IMR-90 (cell line): ENCODE measurements around the gene LIPI. TPM values are rescaled to one million over a fixed set of nuclear protein-coding genes. Genes with fewer than 3 reads are reported as not detected.

ENCODE experiments used
- ATAC-seq: fragments of 200-7000 bp; cut with Tn5 transposase; 2 replicates; pipeline ENCODE4 v1.9.1; 2020; ENCODE audit warnings: low read depth, mild to moderate bottlenecking, moderate library complexity
- BruUV-seq: library from RNA; stranded (reverse); fragments of 400-500 nt; replicated peaks from 2 replicates; lab custom pipeline; 2021; lab: Mats Ljungman, UMichigan
- CTCF ChIA-PET: fragments of 300-600 bp; formaldehyde crosslinking; extraction: SDS; loops from one replicate; lab custom pipeline; 2021; ENCODE audit warnings: antibody characterized with exemption; lab: Yijun Ruan, JAX
- POLR2A ChIA-PET: fragments of 300-600 bp; sonication (Branson Sonifier 250); formaldehyde crosslinking; loops from one replicate; lab custom pipeline; 2022; ENCODE audit warnings: antibody characterized with exemption; ENCODE audit not compliant: unreplicated experiment; lab: Charles Lee
- DNase-seq: peaks from one replicate; pipeline ENCODE4 v3.0.0; 2013
- H2AFZ ChIP-seq: replicated peaks from 2 replicates; pipeline ENCODE3; 2013; ENCODE audit warnings: low read length, mild to moderate bottlenecking; ENCODE audit not compliant: poor library complexity
- H2AK5ac ChIP-seq: 2 replicates; pipeline ENCODE4 v1.6.1; 2013; ENCODE audit warnings: low read depth, low read length, inconsistent platforms
- H2AK9ac ChIP-seq: replicated peaks from 2 replicates; pipeline ENCODE3; 2013; ENCODE audit warnings: mild to moderate bottlenecking, low read depth, low read length, moderate library complexity; ENCODE audit not compliant: poor library complexity
- H2BK120ac ChIP-seq: 2 replicates; pipeline ENCODE4 v1.6.1; 2013; ENCODE audit warnings: low read depth, low read length, inconsistent platforms
- H2BK15ac ChIP-seq: 3 replicates; pipeline ENCODE4 v1.6.1; 2013; ENCODE audit warnings: low read depth, low read length, inconsistent platforms
- H2BK20ac ChIP-seq: 2 replicates; pipeline ENCODE4 v1.6.1; 2013; ENCODE audit warnings: low read depth, mild to moderate bottlenecking, inconsistent platforms, low read length, moderate library complexity
- H2BK5ac ChIP-seq: 2 replicates; pipeline ENCODE4 v1.6.1; 2013; ENCODE audit warnings: mild to moderate bottlenecking, low read depth, low read length, inconsistent platforms; ENCODE audit not compliant: poor library complexity, severe bottlenecking
- H3K14ac ChIP-seq: replicated peaks from 2 replicates; pipeline ENCODE4 v1.6.1; 2013; ENCODE audit warnings: low read depth, low read length, inconsistent platforms
- H3K18ac ChIP-seq: 2 replicates; pipeline ENCODE4 v1.6.1; 2013; ENCODE audit warnings: low read depth, low read length, control low read depth
- H3K23ac ChIP-seq: 2 replicates; pipeline ENCODE4 v1.6.1; 2013; ENCODE audit warnings: low read depth, low read length, inconsistent platforms
- H3K27ac ChIP-seq: 2 replicates; pipeline ENCODE4 v1.5.1; 2013; ENCODE audit warnings: mild to moderate bottlenecking, control low read depth, low read length; ENCODE audit not compliant: insufficient read depth
- H3K27me3 ChIP-seq: 2 replicates; pipeline ENCODE4 v1.6.1; 2013; ENCODE audit warnings: low read length; ENCODE audit not compliant: control insufficient read depth, insufficient read depth
- H3K36me3 ChIP-seq: 2 replicates; pipeline ENCODE4 v1.6.1; 2013; ENCODE audit warnings: low read length, mixed read lengths; ENCODE audit not compliant: control insufficient read depth, insufficient read depth
- H3K4ac ChIP-seq: 2 replicates; pipeline ENCODE4 v1.6.1; 2013; ENCODE audit warnings: low read depth, low read length, inconsistent platforms
- H3K4me1 ChIP-seq: 2 replicates; pipeline ENCODE4 v1.6.1; 2013; ENCODE audit warnings: low read length, mixed read lengths; ENCODE audit not compliant: control insufficient read depth, insufficient read depth
- H3K4me2 ChIP-seq: 2 replicates; pipeline ENCODE4 v1.6.1; 2013; ENCODE audit warnings: low read depth, mild to moderate bottlenecking, control low read depth, low read length, moderate library complexity
- H3K4me3 ChIP-seq: 2 replicates; pipeline ENCODE4 v1.5.1; 2013; ENCODE audit warnings: low read depth, mild to moderate bottlenecking, control low read depth, low read length, moderate library complexity; ENCODE audit not compliant: insufficient read depth
- H3K56ac ChIP-seq: 2 replicates; pipeline ENCODE4 v1.6.1; 2013; ENCODE audit warnings: low read length, inconsistent platforms; ENCODE audit not compliant: insufficient read depth; ENCODE audit errors: extremely low read depth
- H3K79me1 ChIP-seq, 2 experiments: 2 replicates each; pipeline ENCODE4 v1.6.1; 2013; ENCODE audit warnings: low read length in 2 of 2, inconsistent platforms in 1 of 2, low read depth in 1 of 2
- H3K9ac ChIP-seq: 2 replicates; pipeline ENCODE4 v1.6.1; 2013; ENCODE audit warnings: low read depth, low read length, control low read depth
- H3K9me1 ChIP-seq: 2 replicates; pipeline ENCODE4 v1.6.1; 2013; ENCODE audit warnings: low read length, inconsistent platforms; ENCODE audit not compliant: insufficient read depth
- H3K9me3 ChIP-seq: 2 replicates; pipeline ENCODE4 v1.6.1; 2013; ENCODE audit warnings: low read length; ENCODE audit not compliant: control insufficient read depth, insufficient read depth
- H4K20me1 ChIP-seq: 2 replicates; pipeline ENCODE4 v1.6.1; 2013; ENCODE audit warnings: low read length, inconsistent platforms; ENCODE audit not compliant: insufficient read depth
- H4K5ac ChIP-seq: 2 replicates; pipeline ENCODE4 v1.6.1; 2013; ENCODE audit warnings: mild to moderate bottlenecking, low read depth, low read length, control low read depth
- H4K8ac ChIP-seq, 2 experiments: 2 replicates each; pipeline ENCODE4 v1.6.1; 2013; ENCODE audit warnings: low read depth in 2 of 2, low read length in 2 of 2, control low read depth in 1 of 2, inconsistent platforms in 1 of 2
- H4K91ac ChIP-seq: 2 replicates; pipeline ENCODE4 v1.6.1; 2013; ENCODE audit warnings: low read depth, low read length, inconsistent platforms; ENCODE audit not compliant: insufficient read depth
- BHLHE40 ChIP-seq: fragments of 150-350 bp; IDR thresholded peaks from 2 replicates; pipeline ENCODE4 v1.6.1; 2016; ENCODE audit warnings: mild to moderate bottlenecking, low read depth, low read length
- CEBPB ChIP-seq: IDR thresholded peaks from 2 replicates; pipeline ENCODE4 v1.6.1; 2012; ENCODE audit warnings: low read depth, low read length, improper control_type of control experiment
- FOS ChIP-seq: fragments of 150-350 bp; IDR thresholded peaks from 2 replicates; pipeline ENCODE4 v1.6.1; 2016; ENCODE audit warnings: low read depth, low read length
- MAFK ChIP-seq: IDR thresholded peaks from 2 replicates; pipeline ENCODE4 v1.6.1; 2012; ENCODE audit warnings: low read depth, low read length, improper control_type of control experiment
- MAZ ChIP-seq: IDR thresholded peaks from 2 replicates; pipeline ENCODE4 v1.6.1; 2012; ENCODE audit warnings: low read depth, mild to moderate bottlenecking, low read length, improper control_type of control experiment, moderate library complexity, borderline replicate concordance
- MXI1 ChIP-seq: IDR thresholded peaks from 2 replicates; pipeline ENCODE4 v1.6.1; 2012; ENCODE audit warnings: low read depth, mild to moderate bottlenecking, low read length, moderate library complexity, borderline replicate concordance
- POLR2A ChIP-seq: IDR thresholded peaks from 2 replicates; pipeline ENCODE4 v1.6.1; 2012; ENCODE audit warnings: mild to moderate bottlenecking, low read depth, low read length
- RCOR1 ChIP-seq: IDR thresholded peaks from 2 replicates; pipeline ENCODE4 v1.6.1; 2012; ENCODE audit warnings: mild to moderate bottlenecking, low read length, improper control_type of control experiment; ENCODE audit not compliant: insufficient replicate concordance
- RFX5 ChIP-seq: IDR thresholded peaks from 2 replicates; pipeline ENCODE4 v1.8.0; 2012; ENCODE audit warnings: low read depth, mild to moderate bottlenecking, low read length, moderate library complexity
- SMC3 ChIP-seq: fragments of 150-350 bp; IDR thresholded peaks from 2 replicates; pipeline ENCODE4 v1.6.1; 2016; ENCODE audit warnings: low read depth, mild to moderate bottlenecking, antibody characterized with exemption, low read length, moderate library complexity
- WGBS, 2 experiments: methylation state at CpG; one replicate each; pipeline versions ENCODE4 v1.1.5 to v1.1.7; 2013; ENCODE audit warnings: missing lambda C conversion rate in 2 of 2; ENCODE audit not compliant: insufficient read length in 1 of 2; ENCODE audit errors: extremely low coverage in 2 of 2; 5-methylcytosine and 5-hydroxymethylcytosine counted together
- dilution Hi-C: fragments of 300-500 bp; cut with HindIII; formaldehyde crosslinking; loops from one replicate; pipeline ENCODE4 v1.14.3; 2018; ENCODE audit warnings: low sequenced_read_pairs; ENCODE audit not compliant: unreplicated experiment
- in situ Hi-C: fragments of 300-500 bp; cut with MboI; formaldehyde crosslinking; loops from 3 replicates; pipeline ENCODE4 v1.14.3; 2019; ENCODE audit warnings: low sequenced_read_pairs, inconsistent platforms, mixed read lengths
- intact Hi-C: fragments of 100-400 bp; cut with micrococcal nuclease; formaldehyde crosslinking; loops from 2 replicates; pipeline ENCODE4 v1.10.0; 2022
- polyA plus RNA-seq, 3 experiments: library from polyadenylated mRNA; depleted of rRNA; stranded (reverse); fragments of >200 nt; gene quantifications; 2 replicates each; pipeline ENCODE4 v1.2.3, GENCODE V29; 2012; ENCODE audit warnings: low replicate concordance in 1 of 3
- total RNA-seq: library from RNA; depleted of rRNA; stranded (reverse); fragments of >200 nt; gene quantifications from 2 replicates; pipeline ENCODE4 v1.2.3, GENCODE V29; 2012
- TF ChIP-seq, protein P1 (sequence below): fragments of 150-350 bp; IDR thresholded peaks from 2 replicates; pipeline ENCODE4 v1.6.1; 2017; ENCODE audit warnings: mild to moderate bottlenecking, antibody characterized with exemption, low read length, low read depth
- TF ChIP-seq, protein P2 (sequence below): fragments of 150-350 bp; IDR thresholded peaks from 2 replicates; pipeline ENCODE4 v1.6.1; 2016; ENCODE audit warnings: low read depth, mild to moderate bottlenecking, low read length, moderate library complexity, borderline replicate concordance
- TF ChIP-seq, protein P3 (sequence below): conservative IDR thresholded peaks from 2 replicates; pipeline ENCODE4 v1.5.1; 2012; ENCODE audit warnings: mild to moderate bottlenecking, low read depth, low read length, improper control_type of control experiment

LIPI gene
- total and polyA plus RNA-seq, 2 of the 4 experiments (the other 2 are of a cell fraction), result not detected

DNA sequence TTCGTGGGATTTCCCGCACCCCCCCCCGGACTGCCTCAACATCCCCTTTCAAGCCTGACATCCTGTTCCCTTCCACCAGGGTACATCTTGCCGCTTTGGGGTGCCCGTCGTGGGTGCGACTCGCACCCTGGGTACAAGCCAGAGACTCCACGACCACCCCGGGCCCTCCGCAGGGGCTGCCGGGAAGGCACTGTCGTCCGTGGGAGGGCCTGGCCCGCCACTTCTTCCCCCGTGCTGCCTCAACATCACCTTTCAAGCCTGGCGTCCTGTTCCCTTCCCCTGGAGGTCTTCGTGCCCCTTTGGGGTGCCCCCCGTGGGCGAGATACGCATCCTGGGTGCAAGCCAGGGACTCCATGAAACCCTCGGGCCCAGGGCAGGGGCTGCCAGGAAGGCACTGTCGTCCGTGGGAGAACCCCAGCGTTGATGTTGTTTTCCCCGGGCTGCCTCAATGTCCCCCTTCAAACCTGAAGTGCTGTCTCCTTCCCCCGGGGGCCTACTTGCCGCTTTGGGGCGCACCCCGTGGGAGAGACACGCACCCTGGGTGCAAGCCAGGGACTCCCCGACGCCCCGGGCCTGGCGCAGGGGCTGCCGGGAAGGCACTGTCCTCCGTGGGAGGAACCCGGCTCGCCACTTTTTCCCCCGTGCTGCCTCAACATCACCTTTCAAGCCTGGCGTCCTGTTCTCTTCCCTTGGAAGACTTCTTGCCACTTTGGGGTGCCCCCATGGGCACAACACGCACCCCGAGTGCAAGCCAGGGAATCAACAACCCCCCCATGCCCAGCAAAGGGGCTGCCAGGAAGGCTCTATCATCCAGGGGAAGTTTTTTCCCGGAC lies 138.6 kb downstream of the LIPI start:
- POLR2A ChIA-PET, result no interaction called here
- Histone ChIP-seq H3K9me3 (peaks cover 8% of the 10 kb centered on the region; the same call in 1 of the 2 replicates), H2AFZ (no peak overlapping the region), H3K18ac (no peak overlapping the region), H3K4me3 (no peak overlapping the region), H2BK20ac (no peak overlapping the region), H3K79me1 (no peaks in the 10 kb centered on the region), H3K27ac (no peak overlapping the region), H3K4ac (no peak overlapping the region), H3K56ac (no peak overlapping the region), H3K23ac (no peak overlapping the region), H3K4me2 (no peak overlapping the region), H2AK9ac (no peak overlapping the region), H4K8ac (no peak overlapping the region), H3K14ac (no peak overlapping the region), H2BK5ac (no peak overlapping the region), H2BK120ac (no peak overlapping the region), H3K36me3 (no peaks in the 10 kb centered on the region), H3K9ac (no peak overlapping the region), H4K5ac (no peak overlapping the region), H3K27me3 (no peaks in the 10 kb centered on the region), H2BK15ac (no peak overlapping the region), H3K4me1 (no peaks in the 10 kb centered on the region), H4K20me1 (no peaks in the 10 kb centered on the region), H3K9me1 (no peaks in the 10 kb centered on the region), H4K91ac (no peak overlapping the region), H2AK5ac (no peak overlapping the region)
- no peak for DNase-seq
- no TSS peak for BruUV-seq
- CTCF ChIA-PET, result no interaction called here
- dilution Hi-C loops, result no loop called here
- in situ Hi-C loops, result no loop called here
- TF ChIP-seq FOS (no peak), CEBPB (no peak), POLR2A (no peak), BHLHE40 (no peak), MAFK (no peak), SMC3 (no peak), MXI1 (no peak), RFX5 (no peak), RCOR1 (no peak), MAZ (no peak)
- TF ChIP-seq, protein P1, sequence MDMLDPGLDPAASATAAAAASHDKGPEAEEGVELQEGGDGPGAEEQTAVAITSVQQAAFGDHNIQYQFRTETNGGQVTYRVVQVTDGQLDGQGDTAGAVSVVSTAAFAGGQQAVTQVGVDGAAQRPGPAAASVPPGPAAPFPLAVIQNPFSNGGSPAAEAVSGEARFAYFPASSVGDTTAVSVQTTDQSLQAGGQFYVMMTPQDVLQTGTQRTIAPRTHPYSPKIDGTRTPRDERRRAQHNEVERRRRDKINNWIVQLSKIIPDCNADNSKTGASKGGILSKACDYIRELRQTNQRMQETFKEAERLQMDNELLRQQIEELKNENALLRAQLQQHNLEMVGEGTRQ, result no peak
- TF ChIP-seq, protein P2, sequence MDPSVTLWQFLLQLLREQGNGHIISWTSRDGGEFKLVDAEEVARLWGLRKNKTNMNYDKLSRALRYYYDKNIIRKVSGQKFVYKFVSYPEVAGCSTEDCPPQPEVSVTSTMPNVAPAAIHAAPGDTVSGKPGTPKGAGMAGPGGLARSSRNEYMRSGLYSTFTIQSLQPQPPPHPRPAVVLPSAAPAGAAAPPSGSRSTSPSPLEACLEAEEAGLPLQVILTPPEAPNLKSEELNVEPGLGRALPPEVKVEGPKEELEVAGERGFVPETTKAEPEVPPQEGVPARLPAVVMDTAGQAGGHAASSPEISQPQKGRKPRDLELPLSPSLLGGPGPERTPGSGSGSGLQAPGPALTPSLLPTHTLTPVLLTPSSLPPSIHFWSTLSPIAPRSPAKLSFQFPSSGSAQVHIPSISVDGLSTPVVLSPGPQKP, result no peak
- TF ChIP-seq, protein P3, sequence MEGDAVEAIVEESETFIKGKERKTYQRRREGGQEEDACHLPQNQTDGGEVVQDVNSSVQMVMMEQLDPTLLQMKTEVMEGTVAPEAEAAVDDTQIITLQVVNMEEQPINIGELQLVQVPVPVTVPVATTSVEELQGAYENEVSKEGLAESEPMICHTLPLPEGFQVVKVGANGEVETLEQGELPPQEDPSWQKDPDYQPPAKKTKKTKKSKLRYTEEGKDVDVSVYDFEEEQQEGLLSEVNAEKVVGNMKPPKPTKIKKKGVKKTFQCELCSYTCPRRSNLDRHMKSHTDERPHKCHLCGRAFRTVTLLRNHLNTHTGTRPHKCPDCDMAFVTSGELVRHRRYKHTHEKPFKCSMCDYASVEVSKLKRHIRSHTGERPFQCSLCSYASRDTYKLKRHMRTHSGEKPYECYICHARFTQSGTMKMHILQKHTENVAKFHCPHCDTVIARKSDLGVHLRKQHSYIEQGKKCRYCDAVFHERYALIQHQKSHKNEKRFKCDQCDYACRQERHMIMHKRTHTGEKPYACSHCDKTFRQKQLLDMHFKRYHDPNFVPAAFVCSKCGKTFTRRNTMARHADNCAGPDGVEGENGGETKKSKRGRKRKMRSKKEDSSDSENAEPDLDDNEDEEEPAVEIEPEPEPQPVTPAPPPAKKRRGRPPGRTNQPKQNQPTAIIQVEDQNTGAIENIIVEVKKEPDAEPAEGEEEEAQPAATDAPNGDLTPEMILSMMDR, result no peak
- no peak for ATAC-seq
- intact Hi-C loops, result no loop called here
- 78% methylated on average over 11 of the region's 44 CpGs; no CpG with 5 or more reads in 1 of the 2 experiments for WGBS, 2 experiments
